Mammary epithelial cell (primary cell): ENCODE data around the gene DENND2D.

Experiments used
- CTCF ChIP-seq, 2 donors: IDR thresholded peaks in 1 of 2; conservative IDR thresholded peaks in 1 of 2; 2 replicates each; pipeline ENCODE4 v1.5.1; 2011 to 2012; ENCODE audit warnings: inconsistent platforms in 2 of 2, low read length in 2 of 2, mild to moderate bottlenecking in 2 of 2, control low read depth in 1 of 2, low read depth in 1 of 2; ENCODE audit not compliant: insufficient read depth in 1 of 2; ENCODE audit errors: extremely low read depth in 1 of 2
- EZH2 ChIP-seq: IDR thresholded peaks from 2 replicates; pipeline ENCODE4 v1.6.1; 2012; ENCODE audit warnings: low read length, inconsistent platforms, borderline replicate concordance

- no peak for TF ChIP-seq CTCF (conservative IDR thresholded peaks at IDR 0.05 in 1 of 2, IDR thresholded peaks at IDR 0.05 in 1 of 2; ENCODE audit: extremely low read depth in 1 of 2, insufficient read depth in 1 of 2, low read depth in 1 of 2, low read length in 2 of 2)
- TF ChIP-seq EZH2 = no peak
These were observed 19.9 kb upstream of the DENND2D start for GRCh38 chr1:111220302-111220890.
